GM12801 (cell line): Measurements from ENCODE around the gene DUT.

Experiments
- TF ChIP-seq, protein P1 (sequence below): IDR thresholded peaks from one replicate; pipeline ENCODE4 v1.5.1; 2011; ENCODE audit warnings: control low read depth; ENCODE audit not compliant: insufficient read length; ENCODE audit errors: extremely low read depth

Gene DUT

GRCh38 chr15:48313216-48313615 is 18.0 kb upstream of the DUT start:
- TF ChIP-seq, protein P1, sequence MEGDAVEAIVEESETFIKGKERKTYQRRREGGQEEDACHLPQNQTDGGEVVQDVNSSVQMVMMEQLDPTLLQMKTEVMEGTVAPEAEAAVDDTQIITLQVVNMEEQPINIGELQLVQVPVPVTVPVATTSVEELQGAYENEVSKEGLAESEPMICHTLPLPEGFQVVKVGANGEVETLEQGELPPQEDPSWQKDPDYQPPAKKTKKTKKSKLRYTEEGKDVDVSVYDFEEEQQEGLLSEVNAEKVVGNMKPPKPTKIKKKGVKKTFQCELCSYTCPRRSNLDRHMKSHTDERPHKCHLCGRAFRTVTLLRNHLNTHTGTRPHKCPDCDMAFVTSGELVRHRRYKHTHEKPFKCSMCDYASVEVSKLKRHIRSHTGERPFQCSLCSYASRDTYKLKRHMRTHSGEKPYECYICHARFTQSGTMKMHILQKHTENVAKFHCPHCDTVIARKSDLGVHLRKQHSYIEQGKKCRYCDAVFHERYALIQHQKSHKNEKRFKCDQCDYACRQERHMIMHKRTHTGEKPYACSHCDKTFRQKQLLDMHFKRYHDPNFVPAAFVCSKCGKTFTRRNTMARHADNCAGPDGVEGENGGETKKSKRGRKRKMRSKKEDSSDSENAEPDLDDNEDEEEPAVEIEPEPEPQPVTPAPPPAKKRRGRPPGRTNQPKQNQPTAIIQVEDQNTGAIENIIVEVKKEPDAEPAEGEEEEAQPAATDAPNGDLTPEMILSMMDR, result no peak

- TF ChIP-seq, protein P1, result no peak
Observed at GRCh38 chr15:48315041-48315440, 16.2 kb upstream of the DUT start.

- TF ChIP-seq, protein P1, result no peak
Observed at GRCh38 chr15:48317221-48317620, 14.0 kb upstream of the DUT start.

DNA sequence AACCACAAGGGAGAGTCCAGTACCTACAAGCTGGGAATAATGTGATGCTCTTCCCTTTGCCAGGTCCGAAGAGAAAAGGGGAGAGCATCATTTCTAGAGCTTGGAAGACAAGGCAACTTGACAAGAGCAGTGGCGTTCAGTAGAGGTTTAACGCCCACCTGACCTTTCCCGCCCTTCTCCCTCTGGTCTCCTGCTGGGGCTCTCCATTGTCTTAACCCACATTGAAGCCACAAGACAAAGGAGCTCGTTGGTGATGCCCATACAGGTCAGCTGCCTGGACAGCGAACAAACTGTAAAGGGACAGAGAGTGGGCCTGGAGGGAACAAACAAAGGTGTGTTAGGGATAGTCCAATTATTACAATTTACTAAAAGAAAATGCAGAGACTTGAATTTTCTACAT is 13.1 kb upstream of the DUT start:
- TF ChIP-seq, protein P1, result no peak

- TF ChIP-seq, protein P1, result no peak
Observed at GRCh38 chr15:48323294-48323693, 7.9 kb upstream of the DUT start.

- TF ChIP-seq, protein P1, result no peak
Observed at GRCh38 chr15:48324949-48325348, 6.3 kb upstream of the DUT start.

- TF ChIP-seq, protein P1, result no peak
Observed at GRCh38 chr15:48325400-48325799, 5.8 kb upstream of the DUT start.

DNA sequence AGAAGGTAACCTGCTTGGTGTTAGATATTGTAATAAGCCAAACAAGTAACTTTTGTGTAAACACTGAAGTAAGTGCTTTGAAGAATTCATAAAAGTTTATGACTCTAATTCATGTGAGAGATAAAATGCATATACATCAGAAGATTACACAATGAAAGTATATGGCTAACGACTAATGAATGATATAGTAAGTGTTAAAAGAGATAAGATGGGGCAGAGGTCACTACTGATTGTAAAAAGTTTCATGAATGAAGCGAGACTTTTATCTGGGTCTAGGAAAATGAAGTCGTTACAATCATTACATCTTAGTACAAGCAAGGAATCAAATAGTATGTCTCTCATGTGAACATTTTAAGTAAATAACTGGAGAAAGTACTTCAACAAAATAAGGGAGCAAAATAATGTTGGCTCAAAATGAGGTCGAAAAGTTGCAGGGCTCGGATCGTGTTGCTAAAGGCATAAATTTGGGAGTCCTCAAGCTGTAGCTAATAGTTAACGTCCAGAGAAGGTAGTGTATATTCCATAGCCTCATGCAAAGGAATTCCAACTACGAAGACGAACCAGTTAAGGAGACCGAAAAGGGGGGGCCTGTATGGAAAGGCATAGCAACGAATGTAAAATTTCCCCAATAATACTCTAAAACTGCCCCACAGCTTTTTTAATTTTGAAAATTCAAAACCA is 984 bp upstream of the DUT start:
- TF ChIP-seq, protein P1, result no peak
